Ectodermal cell (in vitro differentiated cells): ENCODE measurements around the gene LY6G6F.
"Not testable (repeated sequence)": the region's sequence is repeated elsewhere in the genome, so short reads cannot be mapped to it uniquely, and the experiment has no call there.

Source experiments
- H3K27ac ChIP-seq: 2 replicates; pipeline ENCODE4 v1.7.0; 2013; ENCODE audit warnings: mild to moderate bottlenecking, low read depth, low read length; ENCODE audit not compliant: insufficient read depth, poor library complexity, severe bottlenecking
- H3K27me3 ChIP-seq: 2 replicates; pipeline ENCODE4 v1.7.0; 2013; ENCODE audit warnings: mild to moderate bottlenecking, low read length; ENCODE audit not compliant: insufficient read depth, control insufficient read depth, poor library complexity, severe bottlenecking
- H3K36me3 ChIP-seq: one replicate; pipeline ENCODE4 v1.7.0; 2013; ENCODE audit warnings: low read length; ENCODE audit not compliant: control insufficient read depth, insufficient read depth
- H3K4me1 ChIP-seq: one replicate; pipeline ENCODE4 v1.7.0; 2013; ENCODE audit warnings: low read length; ENCODE audit not compliant: control insufficient read depth, insufficient read depth
- H3K4me3 ChIP-seq: 2 replicates; pipeline ENCODE4 v1.7.0; 2013; ENCODE audit warnings: low read depth, low read length, control low read depth; ENCODE audit not compliant: insufficient read depth
- H3K9me3 ChIP-seq: 2 replicates; pipeline ENCODE4 v1.7.0; 2013; ENCODE audit warnings: mild to moderate bottlenecking, low read length, moderate library complexity; ENCODE audit not compliant: control insufficient read depth
- WGBS, 2 experiments: methylation state at CpG; one replicate each; pipeline ENCODE4 v1.1.7; 2013; ENCODE audit warnings: missing lambda C conversion rate in 2 of 2; 5-methylcytosine and 5-hydroxymethylcytosine counted together

The LY6G6F gene

DNA sequence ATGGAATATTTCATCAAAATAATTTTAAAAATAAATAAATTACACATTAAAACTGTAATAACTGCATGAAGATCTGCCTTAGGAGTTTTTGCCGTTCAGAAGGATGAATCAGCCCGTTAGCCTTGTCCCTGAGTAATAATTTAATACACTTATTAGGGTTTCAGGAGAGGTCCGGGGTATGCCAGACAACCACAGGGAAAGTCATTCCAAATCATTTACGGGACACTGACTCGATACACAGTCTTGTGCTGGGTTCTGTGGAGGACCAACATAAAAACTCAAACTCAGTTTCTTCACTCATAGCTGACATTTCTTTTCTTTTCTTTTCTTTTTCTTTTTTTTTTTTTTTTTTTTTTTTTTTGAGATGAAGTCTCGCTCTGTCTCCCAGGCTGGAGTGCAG, 735 bp upstream of the LY6G6F start:
- H3K4me1 ChIP-seq, result peaks cover 9% of the 10 kb centered on the region
- no peaks in the 10 kb centered on the region for H3K36me3 ChIP-seq
- 93 to 95% methylated on average over 6 of the region's 6 CpGs for WGBS, 2 experiments

DNA sequence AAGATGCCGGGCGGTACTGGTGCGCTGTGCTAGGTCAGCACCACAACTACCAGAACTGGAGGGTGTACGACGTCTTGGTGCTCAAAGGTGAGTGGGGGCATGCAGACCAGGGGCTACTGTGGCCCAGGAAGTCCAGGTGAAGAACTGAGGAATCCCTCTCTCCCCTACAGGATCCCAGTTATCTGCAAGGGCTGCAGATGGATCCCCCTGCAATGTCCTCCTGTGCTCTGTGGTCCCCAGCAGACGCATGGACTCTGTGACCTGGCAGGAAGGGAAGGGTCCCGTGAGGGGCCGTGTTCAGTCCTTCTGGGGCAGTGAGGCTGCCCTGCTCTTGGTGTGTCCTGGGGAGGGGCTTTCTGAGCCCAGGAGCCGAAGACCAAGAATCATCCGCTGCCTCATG, 1.0 kb downstream of the LY6G6F start:
- H3K27me3 ChIP-seq, result peaks cover 49% of the 10 kb centered on the region
- no peak overlapping the region for H3K27ac ChIP-seq
- H3K36me3 ChIP-seq, result no peaks in the 10 kb centered on the region
- no peaks in the 10 kb centered on the region for H3K9me3 ChIP-seq
- H3K4me3 ChIP-seq, result no peak overlapping the region
- peaks cover 12% of the 10 kb centered on the region for H3K4me1 ChIP-seq
- WGBS, 2 experiments, result 90 to 94% methylated on average over 10 of the region's 10 CpGs

More for the DNA sequence above, 735 bp upstream of the LY6G6F start:
- H3K4me3 ChIP-seq, result no peak overlapping the region
- H3K27me3 ChIP-seq, result peaks cover 32% of the 10 kb centered on the region
- H3K9me3 ChIP-seq, result no peaks in the 10 kb centered on the region
- H3K27ac ChIP-seq, result no peak overlapping the region

DNA sequence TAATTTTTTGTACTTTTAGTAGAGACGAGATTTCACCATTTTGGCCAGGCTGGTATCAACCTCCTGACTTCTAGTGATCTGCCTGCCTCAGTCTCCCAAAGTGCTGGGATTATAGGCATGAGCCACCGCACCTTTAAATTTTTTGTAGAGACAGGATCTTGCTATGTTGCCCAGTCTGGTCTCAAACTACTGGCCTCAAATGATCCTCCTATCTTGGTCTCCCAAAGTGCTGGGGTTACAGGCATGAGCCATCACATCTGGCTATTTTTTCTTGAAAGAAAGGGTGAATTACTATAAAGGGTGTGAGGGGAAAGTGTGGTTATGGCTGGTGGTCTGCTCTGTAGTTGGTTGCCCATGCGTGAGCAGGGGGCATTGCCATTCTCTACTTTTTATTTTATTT, 1.6 kb downstream of the LY6G6F start:
- no peaks in the 10 kb centered on the region for H3K36me3 ChIP-seq
- peaks cover 51% of the 10 kb centered on the region for H3K27me3 ChIP-seq
- 90 to 93% methylated on average over 2 of the region's 3 CpGs for WGBS, 2 experiments
- no peaks in the 10 kb centered on the region for H3K9me3 ChIP-seq
- H3K4me3 ChIP-seq, result no peak overlapping the region
- H3K4me1 ChIP-seq, result peaks cover 14% of the 10 kb centered on the region
- no peak overlapping the region for H3K27ac ChIP-seq

DNA sequence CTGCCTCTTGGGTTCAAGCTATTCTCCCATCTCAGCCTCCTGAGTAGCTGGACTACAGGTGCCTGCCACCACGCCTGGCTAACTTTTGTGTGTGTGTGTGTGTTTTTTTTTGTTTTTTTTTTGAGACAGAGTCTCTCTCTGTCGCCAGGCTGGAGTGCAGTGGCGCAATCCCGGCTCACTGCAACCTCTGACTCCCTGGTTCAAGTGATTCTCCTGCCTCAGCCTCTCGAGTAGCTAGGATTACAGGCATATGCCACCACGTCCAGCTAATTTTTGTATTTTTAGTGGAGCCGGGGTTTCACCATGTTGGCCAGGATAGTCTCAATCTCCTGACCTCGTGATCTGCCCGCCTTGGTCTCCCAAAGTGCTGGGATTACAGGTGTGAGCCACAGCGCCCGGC, 2.5 kb downstream of the LY6G6F start:
- 90 to 93% methylated on average over 11 of the region's 11 CpGs for WGBS, 2 experiments
- Histone ChIP-seq H3K4me1 (peaks cover 23% of the 10 kb centered on the region), H3K27me3 (peaks cover 51% of the 10 kb centered on the region)
- not testable (repeated sequence) for H3K27ac ChIP-seq, H3K9me3 ChIP-seq, H3K4me3 ChIP-seq, H3K36me3 ChIP-seq

DNA sequence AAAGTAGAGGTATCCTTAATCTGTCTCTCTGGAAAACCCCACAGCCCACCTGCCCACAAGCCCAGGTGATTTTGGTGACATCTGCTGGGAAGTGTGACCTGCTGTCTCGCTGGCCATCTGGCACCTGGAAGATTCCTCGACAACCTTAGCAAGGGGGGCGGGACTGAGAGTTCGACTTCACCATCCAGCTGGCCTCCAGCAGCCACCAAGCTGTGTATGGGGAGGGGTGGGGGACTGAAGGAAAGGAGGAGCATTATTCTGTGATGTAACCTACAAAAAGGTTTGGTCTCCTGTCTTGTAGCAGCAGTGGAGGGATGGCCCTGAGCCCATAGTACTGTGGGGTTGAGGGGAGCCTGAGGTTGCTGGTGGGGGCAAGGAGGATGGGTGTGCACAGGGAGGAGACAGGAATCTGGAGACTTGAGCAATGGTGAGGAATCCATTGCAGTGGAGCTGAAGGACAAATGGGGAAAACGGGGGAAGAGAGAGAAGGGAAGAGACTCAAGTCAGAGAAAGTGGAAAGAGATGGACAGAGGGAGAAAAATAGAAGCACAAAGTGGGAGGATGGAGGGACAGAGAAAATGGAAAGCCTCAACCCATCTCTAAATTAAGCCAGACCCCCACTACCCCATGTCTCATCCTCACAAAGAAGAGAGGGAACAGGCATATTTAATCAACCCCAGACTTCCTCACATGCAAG, 4.0 kb downstream of the LY6G6F start:
- WGBS, 2 experiments, result 72 to 79% methylated on average over 5 of the region's 5 CpGs
- Histone ChIP-seq H3K4me1 (peaks cover 34% of the 10 kb centered on the region), H3K4me3 (no peak overlapping the region), H3K9me3 (no peaks in the 10 kb centered on the region), H3K27ac (no peak overlapping the region), H3K36me3 (no peaks in the 10 kb centered on the region), H3K27me3 (peaks cover 51% of the 10 kb centered on the region)

DNA sequence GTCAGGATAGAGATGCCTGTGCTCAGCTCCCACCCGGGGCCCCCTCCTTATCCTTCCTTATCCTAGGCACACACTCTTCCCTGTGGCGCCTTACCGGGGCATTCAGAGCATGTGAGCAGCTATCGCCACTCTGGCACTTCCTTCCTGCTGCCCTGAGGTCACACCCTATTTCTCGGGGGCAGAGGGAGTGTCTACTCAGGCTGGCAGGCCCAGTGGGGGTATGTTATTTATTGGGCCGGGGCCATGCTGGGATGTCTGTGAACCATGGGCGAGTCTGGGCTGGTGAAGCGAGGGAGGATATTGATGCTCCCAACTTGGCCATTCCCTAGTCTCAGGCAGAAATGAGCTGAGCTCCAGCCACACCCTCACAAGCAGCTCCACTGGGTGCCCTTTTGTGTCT, 4.6 kb downstream of the LY6G6F start:
- WGBS, 2 experiments, result 81 to 84% methylated on average over 8 of the region's 8 CpGs

DNA sequence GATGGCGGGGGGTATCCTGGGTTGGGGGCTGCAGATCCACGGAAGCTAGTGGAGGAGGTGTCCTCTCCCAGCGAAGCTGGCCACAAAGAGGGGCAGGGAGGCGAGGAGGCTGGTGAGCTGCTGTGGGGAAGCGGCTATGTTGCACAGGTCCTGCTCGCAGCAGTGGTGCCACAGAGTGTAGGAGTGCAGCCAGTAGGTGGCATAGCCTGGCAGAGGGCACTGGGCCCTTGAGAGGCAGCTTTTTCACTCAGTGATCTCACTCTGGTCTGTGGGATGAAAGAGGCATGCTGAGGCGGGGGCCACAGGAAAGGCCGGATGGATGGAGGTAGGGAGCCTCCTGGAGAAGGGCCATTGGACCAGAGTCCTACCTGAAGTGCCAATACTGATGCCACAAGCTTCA, 5.6 kb downstream of the LY6G6F start:
- Histone ChIP-seq H3K27ac (no peak overlapping the region), H3K27me3 (peaks cover 41% of the 10 kb centered on the region), H3K36me3 (no peaks in the 10 kb centered on the region), H3K9me3 (no peaks in the 10 kb centered on the region), H3K4me3 (no peak overlapping the region), H3K4me1 (peaks cover 34% of the 10 kb centered on the region)
- 91 to 95% methylated on average over 8 of the region's 8 CpGs for WGBS, 2 experiments

More for the DNA sequence above, 4.6 kb downstream of the LY6G6F start:
- H3K4me1 ChIP-seq, result peaks cover 34% of the 10 kb centered on the region
- no peak overlapping the region for H3K4me3 ChIP-seq
- no peaks in the 10 kb centered on the region for H3K36me3 ChIP-seq
- H3K27me3 ChIP-seq, result peaks cover 50% of the 10 kb centered on the region
- H3K9me3 ChIP-seq, result no peaks in the 10 kb centered on the region
- H3K27ac ChIP-seq, result no peak overlapping the region

DNA sequence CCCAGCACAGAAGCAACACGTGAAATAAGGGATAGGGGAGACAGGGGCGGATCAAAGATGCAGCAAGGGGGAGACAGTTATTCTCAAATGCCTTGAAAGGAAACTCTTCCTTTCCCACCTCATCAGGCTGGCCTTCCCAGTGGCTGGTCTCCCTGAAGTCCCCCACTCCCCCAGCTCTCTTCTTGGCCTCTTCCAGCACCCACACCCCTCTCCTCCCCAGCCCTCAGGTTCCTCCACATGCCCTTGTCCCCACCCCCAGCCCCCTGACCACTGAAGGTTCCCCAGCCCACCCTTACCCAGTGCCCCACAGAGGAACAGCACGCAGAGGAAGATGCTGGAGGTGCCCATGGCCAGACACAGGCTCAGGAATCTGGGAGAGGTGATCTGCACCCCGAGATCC, 6.8 kb downstream of the LY6G6F start:
- H3K27ac ChIP-seq, result peak overlapping the region; percentile 71
- H3K27me3 ChIP-seq, result peaks cover 38% of the 10 kb centered on the region
- H3K4me3 ChIP-seq, result no peak overlapping the region
- WGBS, 2 experiments, result 73% methylated on average over 4 of the region's 4 CpGs
- H3K36me3 ChIP-seq, result no peaks in the 10 kb centered on the region
- H3K4me1 ChIP-seq, result peaks cover 34% of the 10 kb centered on the region
- H3K9me3 ChIP-seq, result no peaks in the 10 kb centered on the region

DNA sequence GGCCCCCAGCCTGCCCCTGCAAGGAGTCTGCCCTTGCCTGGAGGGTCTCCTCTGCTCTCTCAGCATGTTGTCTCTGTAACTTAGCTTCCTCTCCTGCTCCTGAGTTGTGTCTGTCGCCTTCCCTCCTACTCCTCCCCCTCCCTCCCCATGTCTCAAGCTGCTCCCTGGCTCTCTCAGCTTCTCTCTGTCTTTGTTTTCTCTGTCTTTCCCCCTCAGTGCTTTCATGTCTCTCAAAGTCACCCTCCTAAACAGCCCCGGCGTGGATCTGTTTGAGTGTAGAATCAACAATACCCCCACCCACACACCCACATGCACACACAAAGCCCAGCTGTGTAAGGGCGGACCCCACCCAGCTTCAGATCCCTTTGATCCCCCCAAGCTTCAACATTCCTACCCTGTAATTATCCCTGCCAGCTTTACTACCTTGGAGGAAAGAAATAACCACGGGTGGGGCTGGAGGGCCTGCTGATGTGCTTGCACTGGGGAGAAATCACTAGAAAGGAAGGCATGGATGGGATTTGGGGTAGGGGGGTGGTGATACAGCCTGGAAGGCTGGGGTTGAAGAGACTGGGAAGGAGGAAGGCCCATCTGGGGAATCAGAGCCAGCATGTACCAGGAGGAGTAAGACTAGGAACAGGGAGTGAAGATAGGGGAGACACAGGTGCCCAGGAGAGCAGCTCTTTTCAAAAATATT, 7.5 kb downstream of the LY6G6F start:
- Histone ChIP-seq H3K27ac (peak overlapping the region; percentile 71), H3K36me3 (no peaks in the 10 kb centered on the region), H3K4me3 (no peak overlapping the region), H3K27me3 (peaks cover 38% of the 10 kb centered on the region), H3K9me3 (no peaks in the 10 kb centered on the region), H3K4me1 (peaks cover 34% of the 10 kb centered on the region)
- 8 to 10% methylated on average over 5 of the region's 5 CpGs for WGBS, 2 experiments

DNA sequence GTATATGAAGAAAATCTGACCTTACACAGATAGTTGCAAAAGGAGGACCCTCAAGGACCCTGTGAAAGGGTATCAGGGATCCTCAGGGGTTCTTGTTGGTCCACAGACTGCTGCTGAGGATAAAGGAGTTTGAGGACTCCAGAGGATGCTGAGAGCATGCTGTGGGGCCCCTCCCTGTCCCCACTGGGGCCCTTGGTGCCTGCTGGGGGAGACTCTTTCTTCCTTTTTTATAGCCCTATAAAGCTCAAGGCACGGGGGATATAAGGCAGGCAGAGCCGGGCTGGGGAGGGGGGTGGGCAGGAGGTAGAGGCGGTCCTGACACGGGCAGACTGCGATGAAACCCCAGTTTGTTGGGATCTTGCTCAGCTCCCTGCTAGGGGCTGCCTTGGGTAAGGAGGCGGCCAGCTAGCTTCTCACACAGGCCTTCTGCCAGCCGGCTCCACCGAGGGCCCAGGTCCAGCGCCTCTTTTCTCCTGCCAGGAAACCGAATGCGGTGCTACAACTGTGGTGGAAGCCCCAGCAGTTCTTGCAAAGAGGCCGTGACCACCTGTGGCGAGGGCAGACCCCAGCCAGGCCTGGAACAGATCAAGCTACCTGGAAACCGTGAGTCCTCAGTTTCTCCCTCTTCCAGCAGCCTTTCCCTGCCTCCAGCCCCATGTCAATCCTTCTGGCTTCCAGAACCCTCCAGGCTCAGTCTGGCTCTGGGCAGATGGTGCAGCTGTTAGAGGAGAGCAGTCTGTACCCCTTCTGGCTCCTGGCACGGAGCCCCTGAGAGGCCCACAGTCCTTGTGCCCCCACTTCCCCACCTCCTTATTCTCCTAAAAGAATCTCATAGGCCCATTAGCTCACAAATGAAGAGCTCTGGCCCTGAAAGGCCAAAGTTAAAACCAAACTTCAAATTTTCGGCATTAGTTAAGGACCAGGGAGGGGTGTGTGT, 8.6 kb downstream of the LY6G6F start, which contains the start of gene LY6G6D:
Gene LY6G6D, plus strand, starts transcription at position 327 of the 937 bp plus-strand sequence. Its CDS starts 8 bp downstream, at position 335.
- WGBS, 2 experiments, result 55 to 56% methylated on average over 16 of the region's 16 CpGs

More for the DNA sequence above, 8.6 kb downstream of the LY6G6F start, which contains the start of gene LY6G6D:
- no peak within 1 kb of the TSS for H3K4me3 ChIP-seq
- H3K4me1 ChIP-seq, result peaks cover 34% of the 10 kb centered on the region
- no peaks in the 10 kb centered on the region for H3K36me3 ChIP-seq
- no peaks in the 10 kb centered on the region for H3K9me3 ChIP-seq
- peak within 1 kb of the TSS; percentile 71 for H3K27ac ChIP-seq
- H3K27me3 ChIP-seq, result peaks cover 32% of the 10 kb centered on the region
